A549 (cell line): ENCODE data around the gene PRPSAP1.

Experiments used
- CBX2 ChIP-seq: fragments of 200-600 bp; sonication (generic); IDR thresholded peaks from 2 replicates; pipeline ENCODE4 v1.6.1; 2016; ENCODE audit warnings: low read depth, mild to moderate bottlenecking, borderline replicate concordance
- CTCF ChIP-seq: fragments of >200 bp; sonication (Bioruptor Twin); formaldehyde crosslinking; IDR thresholded peaks from 3 replicates; pipeline ENCODE4 v1.5.1; 2016
- FOSL2 ChIP-seq, 2 experiments: fragments of 450-650 bp in 1 of 2; fragments of >200 bp in 1 of 2; sonication (Bioruptor Twin) in 1 of 2; formaldehyde crosslinking; IDR thresholded peaks; 2 replicates each; pipeline versions ENCODE4 v1.5.0 to v1.6.1; 2016 to 2020; ENCODE audit warnings: mild to moderate bottlenecking in 1 of 2, moderate library complexity in 1 of 2
- MAFK ChIP-seq: fragments of 450-650 bp; IDR thresholded peaks from 2 replicates; pipeline ENCODE4 v1.6.1; 2014; ENCODE audit not compliant: partially characterized antibody
- PBX3 ChIP-seq: IDR thresholded peaks from 2 replicates; pipeline ENCODE4 v1.6.1; 2012

- TF ChIP-seq MAFK (no peak), PBX3 (no peak), CTCF (no peak), FOSL2 (IDR thresholded peaks at IDR 0.05) (no peak), FOSL2 (CRISPR knock-in tag; IDR thresholded peaks at IDR 0.05) (no peak), CBX2 (no peak)
Measured at GRCh38 chr17:76359375-76359774, 5.7 kb upstream of the PRPSAP1 start.
